HG02798 (cell line): ENCODE measurements around the gene TESK2.
"Not testable (repeated sequence)": the region's sequence is repeated elsewhere in the genome, so short reads cannot be mapped to it uniquely, and the experiment has no call there.

ENCODE experiments used
- ATAC-seq: cut with Tn5 transposase; IDR thresholded peaks from one replicate; pipeline ENCODE4 v1.9.1; 2021; ENCODE audit warnings: mild to moderate bottlenecking; ENCODE audit not compliant: unreplicated experiment, poor library complexity

Gene TESK2

GRCh38 chr1:45490626-45491486, at the start of gene TESK2:
TSS of gene TESK2 (minus strand) at chr1:45491163. CDS start at chr1:45457785, 33,378 bp downstream.
- ATAC-seq, result peak; percentile 92

DNA sequence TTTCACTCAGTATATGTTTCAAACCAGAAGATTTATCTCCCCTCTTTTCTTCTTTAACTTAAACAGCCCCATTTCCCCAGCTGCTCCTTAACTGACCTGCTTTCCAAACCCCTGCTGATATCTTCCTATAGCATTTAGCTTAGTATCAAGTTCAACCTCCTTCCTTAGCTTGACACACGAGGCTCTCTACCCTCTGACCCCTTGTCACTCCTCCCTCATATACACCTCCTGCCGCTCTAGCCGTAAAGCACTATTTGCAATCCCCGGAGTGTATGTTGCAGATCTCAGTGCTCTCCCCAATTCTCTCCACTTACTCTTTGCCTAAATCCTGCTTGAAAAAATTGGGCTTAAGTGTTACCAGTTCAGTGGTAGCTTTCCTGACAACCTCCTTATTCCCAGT, 45.9 kb upstream of the TESK2 start:
- no peak for ATAC-seq

DNA sequence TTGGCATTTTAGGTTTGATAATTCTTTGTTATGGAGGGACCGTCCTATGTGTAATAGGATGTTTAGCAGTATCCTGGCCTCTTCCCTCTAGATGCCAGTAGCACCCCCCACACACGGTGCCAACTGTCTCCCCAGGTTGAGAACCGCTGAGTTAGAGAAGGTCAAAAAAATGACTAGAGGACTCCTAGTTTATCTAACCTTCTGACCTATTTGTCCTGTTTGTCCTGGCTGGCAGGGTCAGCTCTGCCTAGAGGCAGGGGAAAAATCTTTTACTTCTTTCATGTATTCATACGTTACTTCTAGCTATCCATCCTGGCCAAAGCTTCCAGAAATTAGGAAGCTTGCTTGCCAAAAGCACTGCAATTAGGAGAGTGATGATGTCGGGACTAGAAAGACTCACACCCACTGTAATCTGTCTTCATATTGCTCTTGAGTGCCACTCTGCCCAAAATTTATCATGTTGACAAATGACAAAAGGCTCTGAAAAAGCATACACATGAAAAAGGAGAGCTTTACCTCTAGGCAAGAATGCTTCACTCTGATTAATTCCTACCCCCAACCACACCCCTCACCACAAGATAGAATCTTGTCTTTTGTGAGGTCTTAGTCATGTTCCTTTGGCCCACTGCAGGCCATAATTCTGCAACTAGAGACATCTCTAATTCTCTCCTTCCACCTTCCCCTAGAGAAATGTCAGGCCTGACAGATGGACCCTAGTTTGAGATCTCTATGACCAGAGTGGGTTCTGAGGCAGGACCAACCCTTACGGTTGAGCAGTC, 45.2 kb upstream of the TESK2 start:
- no peak for ATAC-seq

DNA sequence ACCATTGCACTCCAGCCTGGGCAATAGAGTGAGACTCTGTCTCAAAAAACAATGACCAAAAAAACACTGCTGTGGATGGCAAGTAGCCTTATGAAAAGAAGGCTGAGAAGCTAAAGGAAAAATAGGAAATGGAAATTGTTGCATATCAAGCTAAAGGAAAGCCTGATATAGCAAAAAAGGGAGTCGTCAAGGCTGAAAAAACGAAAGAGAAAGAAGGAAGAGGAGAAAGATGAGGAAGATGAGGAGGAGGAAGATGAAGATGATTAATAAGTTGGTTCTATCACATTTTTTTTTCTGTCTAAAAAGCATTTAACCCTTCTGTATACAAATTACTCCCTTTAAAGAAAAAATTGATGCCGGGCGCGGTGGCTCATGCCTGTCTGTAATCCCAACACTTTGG, 40.9 kb upstream of the TESK2 start:
- ATAC-seq, result no peak

- ATAC-seq, result no peak
Observed at GRCh38 chr1:45530632-45531135, 39.7 kb upstream of the TESK2 start.

DNA sequence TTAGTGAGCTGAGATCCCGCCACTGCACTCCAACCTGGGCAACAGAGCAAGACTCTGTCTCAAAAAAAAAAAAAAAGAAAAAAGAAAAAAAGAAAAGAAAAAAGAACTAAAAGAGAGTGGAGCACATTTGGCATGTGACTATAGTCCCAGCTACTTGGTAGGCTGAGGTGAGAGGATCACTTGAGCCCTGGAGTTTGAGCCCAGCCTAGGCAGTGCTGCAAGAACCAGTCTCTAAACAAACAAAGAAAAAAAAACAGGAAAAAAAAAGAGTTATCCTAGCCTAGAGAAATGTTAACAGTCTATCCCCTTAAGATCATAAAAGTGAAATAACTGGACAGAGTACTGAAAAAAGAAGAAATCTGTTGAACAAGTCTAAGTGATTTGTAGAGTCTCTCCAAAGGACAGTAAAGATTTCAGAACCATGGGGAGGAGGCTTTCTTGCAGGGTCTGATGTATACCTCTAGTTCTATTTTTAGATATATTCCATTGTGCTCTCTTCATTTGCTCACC, 35.2 kb upstream of the TESK2 start:
- no peak for ATAC-seq

- ATAC-seq, result not testable (repeated sequence)
Observed at GRCh38 chr1:45523975-45524374, 33.0 kb upstream of the TESK2 start.

DNA sequence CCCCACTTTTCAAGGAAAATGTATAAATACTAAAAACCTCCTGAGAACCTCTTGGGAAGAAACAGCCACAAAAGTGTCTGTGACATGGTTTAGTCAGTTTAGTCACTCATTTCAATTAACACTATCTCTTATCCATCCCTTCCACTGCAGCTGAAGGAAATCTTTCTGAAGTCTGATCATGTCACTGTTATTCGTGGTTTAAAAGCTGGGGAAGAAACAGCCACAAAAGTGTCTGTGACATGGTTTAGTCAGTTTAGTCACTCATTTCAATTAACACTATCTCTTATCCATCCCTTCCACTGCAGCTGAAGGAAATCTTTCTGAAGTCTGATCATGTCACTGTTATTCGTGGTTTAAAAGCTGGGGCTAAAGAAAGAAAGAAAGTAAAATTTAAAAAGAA, 32.6 kb upstream of the TESK2 start:
- ATAC-seq, result not testable (repeated sequence)

- no peak for ATAC-seq
Observed at GRCh38 chr1:45522324-45523104, 31.6 kb upstream of the TESK2 start.

DNA sequence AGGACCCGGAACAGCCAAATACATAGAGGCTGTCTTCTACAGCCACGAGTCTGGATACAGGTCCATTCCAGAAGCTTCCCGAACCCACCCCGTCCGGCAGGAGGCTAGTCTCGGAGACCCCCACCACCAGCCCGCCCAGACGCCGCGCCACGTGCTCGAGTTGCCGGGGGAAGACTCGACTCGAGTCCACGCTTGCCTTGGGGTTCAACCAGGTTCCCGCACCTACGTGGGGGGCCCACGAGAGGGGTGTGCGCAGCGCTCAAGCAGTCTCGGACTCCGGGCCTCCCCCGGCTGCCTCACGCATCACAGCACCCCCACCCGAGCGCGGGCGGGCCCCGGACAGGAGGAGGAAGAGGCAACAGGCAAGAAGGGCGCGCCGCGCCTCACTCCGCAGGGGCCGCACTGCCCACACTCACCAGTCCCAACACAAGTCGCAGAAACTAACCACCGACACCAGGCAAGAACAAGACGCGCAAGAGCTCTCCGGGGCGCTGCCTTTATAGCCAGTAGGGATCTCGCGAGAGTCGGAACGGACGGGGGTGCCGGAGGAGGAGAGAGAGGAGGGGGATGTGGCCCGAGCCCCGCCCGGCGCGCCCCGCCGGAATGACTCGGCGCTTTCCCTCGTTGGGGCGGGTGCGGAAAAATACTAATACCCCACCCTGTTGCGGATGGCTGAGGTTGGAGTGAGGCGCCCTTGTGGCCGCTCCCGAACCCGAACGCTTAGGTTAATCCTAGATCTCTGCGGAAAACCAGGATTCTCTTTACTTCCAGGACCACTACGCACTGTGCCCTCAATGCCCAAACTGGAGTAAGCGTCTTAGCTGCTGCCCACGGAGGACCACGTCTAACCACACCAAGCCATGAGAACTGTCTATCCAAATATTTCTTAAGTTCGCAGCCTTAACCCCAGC, 30.7 kb upstream of the TESK2 start, which contains the start of gene PRDX1:
Gene PRDX1, minus strand, starts transcription at position 472 of the 911 bp plus-strand sequence. CDS start 2,841 bp downstream, outside the sequence.
- ATAC-seq, result peak; percentile 85

GRCh38 chr1:45519774-45520173, 28.8 kb upstream of the TESK2 start:
- ATAC-seq, result not testable (repeated sequence)

- no peak for ATAC-seq
Observed at GRCh38 chr1:45518910-45519309, 27.9 kb upstream of the TESK2 start.

DNA sequence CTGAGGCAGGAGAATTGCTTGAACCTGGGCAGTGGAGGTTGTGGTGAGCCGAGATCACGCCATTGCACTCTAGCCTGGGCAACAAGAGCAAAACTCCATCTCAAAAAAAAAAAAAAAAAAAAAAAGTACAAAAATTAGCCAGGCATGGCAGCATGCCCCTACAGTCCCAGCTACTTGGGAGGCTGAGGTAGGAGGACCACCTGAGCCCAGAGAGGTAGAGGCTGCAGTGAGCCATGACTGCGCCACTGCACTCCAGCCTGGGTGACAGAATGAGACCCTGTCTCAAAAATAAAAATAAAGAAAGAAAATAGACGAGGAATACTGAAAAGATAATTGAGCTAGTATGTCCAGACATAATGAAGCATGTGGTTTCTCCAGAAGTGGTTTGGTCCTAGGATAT, 27.4 kb upstream of the TESK2 start:
- not testable (repeated sequence) for ATAC-seq

DNA sequence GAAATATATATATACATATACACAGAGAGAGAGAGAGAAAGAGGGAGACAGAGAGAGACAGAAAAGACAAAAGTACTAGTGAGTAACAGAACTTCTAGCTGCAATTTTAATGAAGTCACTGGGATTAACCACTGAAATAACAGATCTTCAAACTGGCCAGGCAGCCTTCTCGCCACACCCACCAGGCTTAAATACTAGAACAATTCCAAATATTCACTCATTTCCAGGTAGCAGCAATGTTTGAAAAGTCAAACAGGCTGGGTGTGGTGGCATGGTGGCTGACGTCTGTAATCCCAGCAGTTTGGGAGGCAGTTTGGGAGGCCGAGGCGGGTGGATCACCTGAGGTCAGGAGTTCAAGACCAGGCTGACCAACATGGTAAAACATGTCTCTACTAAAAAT, 25.5 kb upstream of the TESK2 start:
- no peak for ATAC-seq

DNA sequence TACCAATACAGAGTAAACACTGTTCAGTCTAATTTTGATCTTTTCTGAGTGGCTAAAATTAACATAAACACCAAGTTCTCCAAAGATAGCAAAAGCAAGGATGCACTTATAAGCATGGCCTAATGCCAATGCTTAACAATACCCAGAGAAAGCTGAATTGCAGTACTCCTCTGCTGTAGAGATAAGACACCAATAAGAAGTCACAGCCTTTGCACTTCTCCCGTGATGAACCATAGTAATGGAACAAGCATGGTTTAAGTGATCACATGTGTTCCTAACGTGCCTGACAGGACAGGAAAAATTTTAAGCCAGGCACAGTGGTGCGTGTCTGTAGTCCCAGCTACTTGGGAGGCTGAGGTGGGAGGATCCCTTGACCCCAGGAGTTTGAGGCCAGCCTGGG, 25.1 kb upstream of the TESK2 start:
- no peak for ATAC-seq

DNA sequence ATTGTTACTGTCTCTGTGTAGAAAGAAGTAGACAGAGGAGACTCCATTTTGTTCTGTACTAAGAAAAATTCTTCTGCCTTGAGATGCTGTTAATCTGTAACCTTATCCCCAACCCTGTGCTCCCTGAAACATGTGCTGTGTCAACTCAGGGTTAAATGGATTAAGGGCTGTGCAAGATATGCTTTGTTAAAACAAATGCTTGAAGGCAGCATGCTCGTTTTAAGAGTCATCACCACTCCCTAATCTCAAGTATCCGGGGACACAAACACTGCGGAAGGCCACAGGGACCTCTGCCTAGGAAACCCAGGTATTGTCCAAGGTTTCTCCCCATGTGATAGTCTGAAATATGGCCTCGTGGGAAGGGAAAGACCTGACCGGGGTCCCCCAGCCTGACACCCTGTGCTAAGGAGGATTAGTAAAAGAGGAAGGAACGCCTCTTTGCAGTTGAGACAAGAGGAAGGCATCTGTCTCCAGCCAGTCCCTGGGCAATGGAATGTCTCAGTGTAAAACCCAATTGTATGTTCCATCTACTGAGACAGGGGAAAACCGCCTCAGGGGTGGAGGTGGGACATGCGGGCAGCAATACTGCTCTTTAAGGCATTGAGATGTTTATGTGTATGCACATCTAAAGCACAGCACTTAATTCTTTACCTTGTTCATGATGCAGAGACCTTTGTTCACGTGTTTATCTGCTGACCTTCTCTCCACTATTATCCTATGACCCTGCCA, 22.7 kb upstream of the TESK2 start:
- not testable (repeated sequence) for ATAC-seq

DNA sequence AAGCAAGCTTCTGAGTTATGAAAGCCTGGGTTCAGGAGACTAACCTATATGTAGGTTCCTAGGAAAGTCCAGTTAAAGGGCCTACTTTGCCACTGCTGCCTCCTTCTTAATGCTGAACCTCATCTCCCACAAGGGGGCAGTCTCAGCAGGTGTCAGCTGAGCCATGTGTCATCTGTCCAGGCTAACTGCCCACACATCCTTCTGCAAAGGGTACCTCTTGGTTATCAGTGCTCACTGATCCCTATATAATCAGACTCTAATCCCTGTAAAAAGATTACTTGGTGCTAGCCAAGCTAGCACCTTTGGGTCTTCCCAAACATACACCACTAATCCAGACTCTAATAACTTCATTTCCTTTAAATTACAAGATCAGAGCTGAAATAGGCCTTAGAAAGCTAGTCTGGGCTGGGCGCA, 21.7 kb upstream of the TESK2 start:
- ATAC-seq, result peak; percentile 50

GRCh38 chr1:45510972-45511527, 20.1 kb upstream of the TESK2 start:
- ATAC-seq, result no peak
